ENCODE results near the gene TMPRSS6.

DNA sequence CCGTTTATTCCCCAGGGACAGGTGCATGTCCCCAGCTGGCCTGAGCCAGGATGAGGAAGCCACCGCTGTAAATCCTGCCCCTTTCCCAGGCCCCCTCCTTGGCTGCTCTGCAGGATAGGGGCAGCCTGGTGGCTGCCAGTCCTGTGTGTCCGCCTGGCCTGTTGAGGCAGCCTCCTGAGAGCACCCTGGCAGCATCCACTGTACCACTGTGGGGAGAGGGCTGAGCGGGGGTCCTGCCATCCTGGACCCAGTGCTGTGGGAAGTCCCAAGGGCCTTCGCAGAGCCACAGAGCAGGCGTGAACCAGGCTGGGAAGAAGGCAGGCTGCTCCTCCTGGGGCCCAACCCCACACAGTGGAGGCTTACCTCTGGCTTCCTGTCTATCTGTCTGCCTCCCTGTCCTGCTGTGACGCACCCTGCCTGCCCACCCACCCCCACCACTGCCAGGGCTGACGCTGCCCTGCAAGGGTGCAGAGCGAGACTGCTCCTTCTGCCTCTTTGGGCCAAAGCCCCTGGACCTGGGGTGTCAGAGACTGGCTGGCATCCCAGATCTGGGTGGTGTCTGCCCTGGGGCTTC, 49.5 kb downstream of the TMPRSS6 start:
- no peak for TF ChIP-seq POLR2A (IDR thresholded peaks at IDR 0.05)
- TF ChIP-seq, protein P1, sequence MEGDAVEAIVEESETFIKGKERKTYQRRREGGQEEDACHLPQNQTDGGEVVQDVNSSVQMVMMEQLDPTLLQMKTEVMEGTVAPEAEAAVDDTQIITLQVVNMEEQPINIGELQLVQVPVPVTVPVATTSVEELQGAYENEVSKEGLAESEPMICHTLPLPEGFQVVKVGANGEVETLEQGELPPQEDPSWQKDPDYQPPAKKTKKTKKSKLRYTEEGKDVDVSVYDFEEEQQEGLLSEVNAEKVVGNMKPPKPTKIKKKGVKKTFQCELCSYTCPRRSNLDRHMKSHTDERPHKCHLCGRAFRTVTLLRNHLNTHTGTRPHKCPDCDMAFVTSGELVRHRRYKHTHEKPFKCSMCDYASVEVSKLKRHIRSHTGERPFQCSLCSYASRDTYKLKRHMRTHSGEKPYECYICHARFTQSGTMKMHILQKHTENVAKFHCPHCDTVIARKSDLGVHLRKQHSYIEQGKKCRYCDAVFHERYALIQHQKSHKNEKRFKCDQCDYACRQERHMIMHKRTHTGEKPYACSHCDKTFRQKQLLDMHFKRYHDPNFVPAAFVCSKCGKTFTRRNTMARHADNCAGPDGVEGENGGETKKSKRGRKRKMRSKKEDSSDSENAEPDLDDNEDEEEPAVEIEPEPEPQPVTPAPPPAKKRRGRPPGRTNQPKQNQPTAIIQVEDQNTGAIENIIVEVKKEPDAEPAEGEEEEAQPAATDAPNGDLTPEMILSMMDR (IDR thresholded peaks at IDR 0.05), result no peak
